Suprapubic skin (tissue), 4 donors: ENCODE measurements around the gene KCNH1. TPM values are rescaled to one million over a fixed set of nuclear protein-coding genes. Genes with fewer than 3 reads are reported as not detected.
"Not testable (repeated sequence)": the region's sequence is repeated elsewhere in the genome, so short reads cannot be mapped to it uniquely, and the experiment has no call there.

Experiments used
- DNase-seq, 2 donors: peaks; one replicate each; pipeline ENCODE4 v3.0.0-alpha.2; 2019; ENCODE audit warnings: low spot score in 2 of 2
- H3K27ac ChIP-seq: fragments of 200-600 bp; sonication (generic); one replicate; pipeline ENCODE4 v1.5.1; 2019
- H3K27me3 ChIP-seq: fragments of 200-600 bp; sonication (generic); one replicate; pipeline ENCODE4 v1.5.1; 2019
- H3K36me3 ChIP-seq: fragments of 200-600 bp; sonication (generic); one replicate; pipeline ENCODE4 v1.5.1; 2019
- H3K4me1 ChIP-seq: fragments of 200-600 bp; sonication (generic); one replicate; pipeline ENCODE4 v1.5.1; 2019
- H3K4me3 ChIP-seq: fragments of 200-600 bp; sonication (generic); one replicate; pipeline ENCODE4 v1.5.1; 2019; ENCODE audit warnings: mild to moderate bottlenecking
- H3K9me3 ChIP-seq: fragments of 200-600 bp; sonication (generic); one replicate; pipeline ENCODE4 v1.5.1; 2019
- CTCF ChIP-seq, 2 donors: fragments of 200-600 bp in 1 of 2; fragments of 450-650 bp in 1 of 2; sonication (generic) in 1 of 2; IDR thresholded peaks; one replicate each; pipeline ENCODE4 v1.5.1; 2016 to 2019; ENCODE audit warnings: antibody characterized with exemption in 2 of 2, mild to moderate bottlenecking in 1 of 2, moderate library complexity in 1 of 2
- EP300 ChIP-seq: sonication (generic); formaldehyde crosslinking; IDR thresholded peaks from one replicate; pipeline ENCODE4 v1.6.1; 2017; ENCODE audit warnings: antibody characterized with exemption
- POLR2A ChIP-seq, 2 donors: fragments of 450-650 bp; IDR thresholded peaks; one replicate each; pipeline ENCODE4 v1.6.1; 2017; ENCODE audit warnings: antibody characterized with exemption in 2 of 2, mild to moderate bottlenecking in 2 of 2, moderate library complexity in 2 of 2
- POLR2AphosphoS5 ChIP-seq, 3 donors: sonication (generic); formaldehyde crosslinking; IDR thresholded peaks; one replicate each; pipeline ENCODE4 v1.6.1; 2017; ENCODE audit warnings: antibody characterized with exemption in 3 of 3
- WGBS: methylation state at CpG from one replicate; pipeline ENCODE4 v1.1.5; 2018; 5-methylcytosine and 5-hydroxymethylcytosine counted together
- total RNA-seq, 4 donors: library from RNA; depleted of rRNA; stranded (reverse); fragments of >200 nt; gene quantifications; one replicate each; pipeline ENCODE4 v1.1.0, GENCODE V29; 2016

KCNH1 gene
- total RNA-seq, 4 donors from 2014 or later, result 1.1 TPM; not detected in 3

- Histone ChIP-seq H3K9me3 (no peaks in the 10 kb centered on the region), H3K27me3 (no peaks in the 10 kb centered on the region), H3K36me3 (no peaks in the 10 kb centered on the region), H3K27ac (no peak overlapping the region), H3K4me3 (no peak overlapping the region), H3K4me1 (no peaks in the 10 kb centered on the region)
- WGBS, result 75% methylated on average over 1 of the region's 1 CpG
- no peak for DNase-seq
- no peak for TF ChIP-seq EP300
- no peak for TF ChIP-seq CTCF (IDR thresholded peaks at IDR 0.05)
- no peak for TF ChIP-seq POLR2AphosphoS5 (IDR thresholded peaks at IDR 0.05)
- no peak for TF ChIP-seq POLR2A (IDR thresholded peaks at IDR 0.05)
These were observed 45.8 kb downstream of the KCNH1 start for GRCh38 chr1:211088156-211088555.

- Histone ChIP-seq H3K27ac (no peak overlapping the region), H3K27me3 (no peaks in the 10 kb centered on the region), H3K4me3 (no peak overlapping the region), H3K36me3 (no peaks in the 10 kb centered on the region), H3K4me1 (no peaks in the 10 kb centered on the region), H3K9me3 (no peaks in the 10 kb centered on the region)
- WGBS, result 58% methylated on average over 5 of the region's 5 CpGs
- no peak for DNase-seq
- TF ChIP-seq POLR2AphosphoS5 (IDR thresholded peaks at IDR 0.05) (no peak), EP300 (no peak), POLR2A (IDR thresholded peaks at IDR 0.05) (no peak), CTCF (IDR thresholded peaks at IDR 0.05) (no peak)
These were observed 51.1 kb downstream of the KCNH1 start for GRCh38 chr1:211082824-211083223.

GRCh38 chr1:211081447-211081846 lies 52.5 kb downstream of the KCNH1 start:
- not testable (repeated sequence) for H3K36me3 ChIP-seq, DNase-seq, H3K27me3 ChIP-seq, H3K27ac ChIP-seq, H3K4me3 ChIP-seq, H3K9me3 ChIP-seq, H3K4me1 ChIP-seq
- WGBS, result 97% methylated on average over 5 of the region's 5 CpGs

- Histone ChIP-seq H3K9me3 (no peaks in the 10 kb centered on the region), H3K36me3 (no peaks in the 10 kb centered on the region), H3K4me1 (no peaks in the 10 kb centered on the region), H3K4me3 (no peak overlapping the region), H3K27me3 (no peaks in the 10 kb centered on the region), H3K27ac (no peak overlapping the region)
- no peak for DNase-seq
- TF ChIP-seq POLR2A (IDR thresholded peaks at IDR 0.05) (no peak), EP300 (no peak), POLR2AphosphoS5 (IDR thresholded peaks at IDR 0.05) (no peak), CTCF (IDR thresholded peaks at IDR 0.05) (no peak)
- 44% methylated on average over 3 of the region's 3 CpGs for WGBS
These were observed 65.0 kb downstream of the KCNH1 start for GRCh38 chr1:211068976-211069375.

GRCh38 chr1:211066781-211067384 lies 67.1 kb downstream of the KCNH1 start:
- Histone ChIP-seq H3K4me1 (no peaks in the 10 kb centered on the region), H3K27ac (no peak overlapping the region), H3K36me3 (no peaks in the 10 kb centered on the region), H3K4me3 (no peak overlapping the region), H3K27me3 (no peaks in the 10 kb centered on the region), H3K9me3 (no peaks in the 10 kb centered on the region)
- WGBS, result 56% methylated on average over 6 of the region's 7 CpGs
- no peak for DNase-seq
- TF ChIP-seq POLR2AphosphoS5 (IDR thresholded peaks at IDR 0.05), result no peak
- no peak for TF ChIP-seq EP300
- TF ChIP-seq CTCF (IDR thresholded peaks at IDR 0.05), result no peak

- not testable (repeated sequence) for H3K36me3 ChIP-seq, H3K27ac ChIP-seq
- 68% methylated on average over 3 of the region's 3 CpGs for WGBS
These were observed 92.1 kb downstream of the KCNH1 start for GRCh38 chr1:211041838-211042237.

More at GRCh38 chr1:211041838-211042237, 92.1 kb downstream of the KCNH1 start:
- H3K27me3 ChIP-seq, H3K4me1 ChIP-seq, H3K4me3 ChIP-seq, H3K9me3 ChIP-seq, DNase-seq: not testable (repeated sequence)
